ENCODE data around the gene DCTN3. TPM values are rescaled to one million over a fixed set of nuclear protein-coding genes. Genes with fewer than 3 reads are reported as not detected.

Gene DCTN3
- total RNA-seq, 1 donor from 2014 or later, result 92.7 TPM

DNA sequence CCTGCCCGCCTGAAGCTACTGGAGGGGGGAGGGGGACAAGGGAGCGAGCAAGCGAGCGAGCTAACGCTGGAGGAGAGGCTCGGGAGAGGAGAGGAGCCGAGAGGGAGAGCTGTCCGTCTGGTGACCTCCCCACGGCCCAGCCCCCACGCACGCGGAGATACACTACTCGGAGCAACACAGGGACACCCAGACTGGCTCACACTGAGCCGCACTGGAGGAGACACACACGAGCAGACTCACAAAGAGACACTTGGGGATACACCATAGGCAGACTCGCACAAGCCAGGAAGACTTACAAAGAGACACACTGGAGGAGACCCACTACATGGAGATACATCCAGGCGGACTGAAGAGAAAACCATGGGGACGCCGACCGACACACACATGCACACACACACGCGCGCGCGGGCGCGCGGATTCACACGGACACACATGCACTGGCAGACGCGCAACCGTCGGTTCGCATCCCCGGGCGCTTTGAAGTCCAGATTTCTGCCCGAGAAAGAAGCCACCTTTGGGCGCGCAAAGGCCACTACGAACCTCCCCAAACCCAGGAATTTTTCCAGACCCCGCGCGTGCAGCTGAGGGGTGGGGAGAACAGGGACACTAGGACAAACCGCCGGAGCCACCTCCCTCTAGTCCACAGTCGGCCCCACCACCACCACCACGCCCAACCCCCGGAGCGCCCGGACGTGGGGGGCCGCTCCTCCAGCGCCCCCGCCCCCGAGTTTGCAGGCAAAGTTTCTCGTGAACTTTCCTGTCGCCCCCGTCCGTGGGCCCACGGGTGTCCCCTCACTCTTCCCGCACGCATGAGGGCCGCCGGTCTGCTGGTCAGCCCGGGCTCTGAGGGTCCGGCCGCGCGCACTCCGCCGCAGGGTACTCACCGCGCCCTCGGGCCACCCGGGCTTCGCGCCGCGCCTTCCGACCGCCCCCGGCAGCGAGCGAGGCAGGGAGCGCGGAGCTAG lies 31.3 kb downstream of the DCTN3 start:
- Histone ChIP-seq H3K4me3 (ENCODE audit: low read depth, low read length) (no peak overlapping the region), H3K27me3 (ENCODE audit: control insufficient read depth, insufficient read depth, low read length) (peaks cover 90% of the 10 kb centered on the region), H3K36me3 (ENCODE audit: control insufficient read depth, insufficient read depth, low read length) (no peaks in the 10 kb centered on the region)
- TF ChIP-seq, protein P1, sequence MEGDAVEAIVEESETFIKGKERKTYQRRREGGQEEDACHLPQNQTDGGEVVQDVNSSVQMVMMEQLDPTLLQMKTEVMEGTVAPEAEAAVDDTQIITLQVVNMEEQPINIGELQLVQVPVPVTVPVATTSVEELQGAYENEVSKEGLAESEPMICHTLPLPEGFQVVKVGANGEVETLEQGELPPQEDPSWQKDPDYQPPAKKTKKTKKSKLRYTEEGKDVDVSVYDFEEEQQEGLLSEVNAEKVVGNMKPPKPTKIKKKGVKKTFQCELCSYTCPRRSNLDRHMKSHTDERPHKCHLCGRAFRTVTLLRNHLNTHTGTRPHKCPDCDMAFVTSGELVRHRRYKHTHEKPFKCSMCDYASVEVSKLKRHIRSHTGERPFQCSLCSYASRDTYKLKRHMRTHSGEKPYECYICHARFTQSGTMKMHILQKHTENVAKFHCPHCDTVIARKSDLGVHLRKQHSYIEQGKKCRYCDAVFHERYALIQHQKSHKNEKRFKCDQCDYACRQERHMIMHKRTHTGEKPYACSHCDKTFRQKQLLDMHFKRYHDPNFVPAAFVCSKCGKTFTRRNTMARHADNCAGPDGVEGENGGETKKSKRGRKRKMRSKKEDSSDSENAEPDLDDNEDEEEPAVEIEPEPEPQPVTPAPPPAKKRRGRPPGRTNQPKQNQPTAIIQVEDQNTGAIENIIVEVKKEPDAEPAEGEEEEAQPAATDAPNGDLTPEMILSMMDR (IDR thresholded peaks at IDR 0.05; ENCODE audit: insufficient read depth, low read length, poor library complexity, severe bottlenecking), result no peak
- DNase-seq (ENCODE audit: low read depth), result no peak

DNA sequence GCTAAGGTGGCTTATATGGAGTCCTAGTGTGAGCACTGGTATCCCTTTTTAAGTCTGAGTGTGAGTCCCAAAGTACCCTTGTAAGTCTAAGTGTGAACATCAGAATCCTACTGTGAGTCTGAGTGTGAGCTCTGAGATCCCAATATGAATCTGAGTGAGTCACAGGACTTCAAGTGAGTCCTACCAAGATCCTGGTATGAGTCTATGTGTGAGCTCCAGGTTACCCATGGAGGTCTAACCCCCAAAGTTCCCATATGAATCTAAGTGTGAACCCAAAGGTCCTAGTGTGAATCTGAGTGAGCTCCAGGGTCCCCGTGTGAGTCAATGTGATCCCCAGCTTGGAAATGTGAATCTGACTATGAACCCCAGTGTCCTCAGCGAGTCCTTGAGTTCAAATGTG lies 33.0 kb downstream of the DCTN3 start:
- TF ChIP-seq, protein P1 (IDR thresholded peaks at IDR 0.05; ENCODE audit: insufficient read depth, low read length, poor library complexity, severe bottlenecking), result no peak
- Histone ChIP-seq H3K27me3 (ENCODE audit: control insufficient read depth, insufficient read depth, low read length) (peaks cover 84% of the 10 kb centered on the region), H3K4me3 (ENCODE audit: low read depth, low read length) (no peak overlapping the region), H3K36me3 (ENCODE audit: control insufficient read depth, insufficient read depth, low read length) (no peaks in the 10 kb centered on the region)
- no peak for DNase-seq (ENCODE audit: low read depth)

- TF ChIP-seq, protein P1 (IDR thresholded peaks at IDR 0.05; ENCODE audit: insufficient read depth, low read length, poor library complexity, severe bottlenecking), result no peak
- DNase-seq (ENCODE audit: low read depth), result no peak
- peaks cover 77% of the 10 kb centered on the region for H3K27me3 ChIP-seq (ENCODE audit: control insufficient read depth, insufficient read depth, low read length)
- H3K36me3 ChIP-seq (ENCODE audit: control insufficient read depth, insufficient read depth, low read length), result no peaks in the 10 kb centered on the region
- no peak overlapping the region for H3K4me3 ChIP-seq (ENCODE audit: low read depth, low read length)
Observed at GRCh38 chr9:34585946-34586669, 34.2 kb downstream of the DCTN3 start.

DNA sequence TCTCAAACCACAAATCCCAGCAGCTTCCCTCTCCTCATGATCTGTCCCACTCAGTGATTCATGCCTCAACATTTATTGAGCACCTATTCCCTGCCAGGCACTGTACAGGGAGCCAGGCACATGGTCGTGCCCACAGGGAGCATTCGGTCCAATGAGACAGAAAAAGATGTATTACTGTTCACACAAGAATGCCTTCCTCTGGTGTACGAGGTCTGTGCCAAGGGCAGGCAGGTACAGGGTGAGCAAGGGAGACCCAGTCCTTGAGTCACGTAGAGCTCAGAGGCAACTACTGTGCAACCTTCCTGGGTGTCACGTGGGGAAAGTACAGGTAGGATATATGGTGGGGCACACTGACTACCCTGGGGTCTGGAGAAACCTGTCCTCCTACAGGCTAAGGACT lies 35.3 kb downstream of the DCTN3 start:
- DNase-seq (ENCODE audit: low read depth), result no peak
- TF ChIP-seq, protein P1 (IDR thresholded peaks at IDR 0.05; ENCODE audit: insufficient read depth, low read length, poor library complexity, severe bottlenecking), result no peak
- Histone ChIP-seq H3K4me3 (ENCODE audit: low read depth, low read length) (no peak overlapping the region), H3K27me3 (ENCODE audit: control insufficient read depth, insufficient read depth, low read length) (peaks cover 76% of the 10 kb centered on the region), H3K36me3 (ENCODE audit: control insufficient read depth, insufficient read depth, low read length) (no peaks in the 10 kb centered on the region)

DNA sequence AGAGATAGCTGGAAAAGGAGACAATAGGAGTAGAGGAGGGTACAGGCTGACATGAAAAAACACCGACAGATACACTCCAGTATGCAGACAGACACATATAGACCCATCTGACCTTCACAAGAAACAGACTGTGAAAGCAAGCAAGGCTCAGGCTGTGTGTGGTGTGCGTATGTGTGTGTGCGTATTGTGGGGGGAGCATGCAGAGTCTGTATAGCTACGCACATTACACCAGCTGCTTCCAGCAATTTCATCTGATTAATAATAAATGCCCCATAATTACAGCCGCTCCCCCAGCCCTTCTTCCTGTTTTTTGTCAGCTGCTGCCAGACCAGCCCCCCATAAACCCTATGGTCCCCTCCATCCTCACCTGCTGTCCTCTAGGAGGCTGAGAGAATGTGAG lies 37.5 kb downstream of the DCTN3 start:
- peaks cover 79% of the 10 kb centered on the region for H3K27me3 ChIP-seq (ENCODE audit: control insufficient read depth, insufficient read depth, low read length)
- no peak overlapping the region for H3K4me3 ChIP-seq (ENCODE audit: low read depth, low read length)
- H3K36me3 ChIP-seq (ENCODE audit: control insufficient read depth, insufficient read depth, low read length), result no peaks in the 10 kb centered on the region
- no peak for DNase-seq (ENCODE audit: low read depth)
- TF ChIP-seq, protein P1 (IDR thresholded peaks at IDR 0.05; ENCODE audit: insufficient read depth, low read length, poor library complexity, severe bottlenecking), result no peak

All from kidney epithelial cell (primary cell).